GM21423 (cell line): ENCODE data around the gene ZNF45.
A peak's percentile ranks its signal among the peaks of the same experiment; 100 is the strongest.
"Not testable (repeated sequence)": the region's sequence is repeated elsewhere in the genome, so short reads cannot be mapped to it uniquely, and the experiment has no call there.

Experiments used
- ATAC-seq: cut with Tn5 transposase; IDR thresholded peaks from one replicate; pipeline ENCODE4 v1.9.1; 2021; ENCODE audit warnings: mild to moderate bottlenecking, moderate library complexity; ENCODE audit not compliant: unreplicated experiment

ZNF45 gene

GRCh38 chr19:43934985-43935708, at the start of gene ZNF45:
Gene ZNF45, minus strand, starts transcription at chr19:43935282. Its CDS starts 13,097 bp downstream, at chr19:43922185.
- ATAC-seq: peak; percentile 84

- no peak for ATAC-seq
These were observed 49.6 kb upstream of the ZNF45 start for GRCh38 chr19:43984687-43985000.

DNA sequence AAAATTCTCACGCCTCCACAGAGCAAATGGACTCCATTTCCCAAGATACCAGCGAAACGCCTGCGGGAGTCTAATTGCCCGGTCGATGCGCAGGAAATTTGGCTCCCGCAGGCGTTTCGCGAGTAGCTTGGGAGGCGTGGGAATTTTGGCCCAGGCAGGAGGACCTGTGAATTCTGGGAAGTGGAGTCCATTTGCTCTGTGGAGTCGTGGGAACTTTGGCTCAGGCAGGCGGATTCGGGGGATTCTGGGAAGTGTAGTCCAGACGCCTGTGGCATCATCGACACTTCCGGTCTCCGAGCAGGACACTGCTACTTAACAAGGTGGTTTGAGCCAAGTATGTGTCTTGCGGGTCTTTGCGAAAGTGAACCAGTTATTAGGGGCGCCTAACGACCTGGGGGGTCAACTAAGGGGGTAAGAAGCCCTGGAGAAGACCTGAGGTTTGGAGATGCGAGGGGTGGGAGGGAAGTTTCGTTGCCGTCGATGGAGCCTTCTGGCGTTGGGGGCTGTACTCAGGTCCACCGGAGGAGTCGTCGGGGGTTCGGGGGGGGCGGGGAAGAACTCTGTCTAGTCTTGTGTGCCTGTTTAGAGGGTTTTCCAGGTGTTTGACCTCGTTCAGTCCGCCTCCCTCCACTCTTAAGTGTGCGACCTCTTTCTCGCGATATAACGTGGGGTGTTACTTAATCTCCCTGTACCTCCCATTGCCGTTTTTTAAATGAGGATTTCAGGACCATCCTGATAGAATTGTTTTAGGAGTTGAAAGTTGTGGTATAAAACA, 49.0 kb upstream of the ZNF45 start, which contains the start of gene ZNF155:
TSS of gene ZNF155 (plus strand) at position 277 of the 775 bp plus-strand sequence. CDS start 4,356 bp downstream, outside the sequence.
- peak; percentile 88 for ATAC-seq

DNA sequence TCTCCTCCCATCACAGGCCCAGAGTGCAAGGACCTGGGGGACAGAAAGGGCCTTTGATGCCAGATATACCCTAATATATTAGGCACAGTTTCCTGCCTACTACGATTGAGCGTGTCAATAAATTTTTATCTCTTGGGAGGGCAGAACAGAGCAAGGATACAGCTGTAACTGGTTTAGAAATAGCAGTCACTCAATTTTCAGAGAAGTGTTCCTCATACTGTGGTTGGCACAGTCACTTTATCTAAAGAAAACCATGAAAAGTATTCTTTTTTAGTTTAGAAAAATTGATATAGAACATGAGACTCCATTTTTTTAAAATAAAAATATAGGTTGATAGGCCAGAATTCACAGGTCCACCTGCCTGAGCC, 48.4 kb upstream of the ZNF45 start:
- ATAC-seq: peak; percentile 7

- no peak for ATAC-seq
These were observed 41.6 kb upstream of the ZNF45 start for GRCh38 chr19:43976732-43977131.

DNA sequence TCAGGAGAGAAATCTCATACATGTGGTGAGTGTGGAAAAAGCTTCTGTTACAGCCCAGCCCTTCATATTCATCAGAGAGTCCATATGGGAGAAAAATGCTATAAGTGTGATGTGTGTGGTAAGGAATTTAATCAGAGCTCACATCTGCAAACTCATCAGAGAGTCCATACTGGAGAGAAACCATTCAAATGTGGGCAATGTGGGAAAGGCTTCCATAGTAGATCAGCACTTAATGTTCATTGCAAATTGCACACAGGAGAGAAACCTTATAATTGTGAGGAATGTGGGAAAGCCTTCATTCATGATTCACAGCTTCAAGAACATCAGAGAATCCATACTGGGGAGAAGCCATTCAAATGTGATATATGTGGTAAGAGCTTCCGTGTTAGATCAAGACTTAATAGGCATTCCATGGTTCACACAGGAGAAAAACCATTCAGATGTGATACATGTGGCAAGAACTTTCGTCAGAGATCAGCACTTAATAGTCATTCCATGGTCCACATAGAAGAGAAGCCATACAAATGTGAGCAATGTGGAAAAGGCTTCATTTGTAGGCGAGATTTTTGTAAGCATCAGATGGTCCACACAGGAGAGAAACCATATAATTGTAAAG, 31.1 kb upstream of the ZNF45 start:
- no peak for ATAC-seq

GRCh38 chr19:43960411-43960810, 25.3 kb upstream of the ZNF45 start:
- ATAC-seq: no peak

- no peak for ATAC-seq
These were observed 22.8 kb upstream of the ZNF45 start for GRCh38 chr19:43957891-43958290.

GRCh38 chr19:43956827-43957226, 21.7 kb upstream of the ZNF45 start:
- ATAC-seq: no peak

- peak; percentile 93 for ATAC-seq
These were observed 16.0 kb upstream of the ZNF45 start, which contains the start of gene ZNF221 for GRCh38 chr19:43950834-43951645. Gene ZNF221, plus strand, starts transcription at chr19:43951228. Its CDS starts 11,499 bp downstream, at chr19:43962727.

DNA sequence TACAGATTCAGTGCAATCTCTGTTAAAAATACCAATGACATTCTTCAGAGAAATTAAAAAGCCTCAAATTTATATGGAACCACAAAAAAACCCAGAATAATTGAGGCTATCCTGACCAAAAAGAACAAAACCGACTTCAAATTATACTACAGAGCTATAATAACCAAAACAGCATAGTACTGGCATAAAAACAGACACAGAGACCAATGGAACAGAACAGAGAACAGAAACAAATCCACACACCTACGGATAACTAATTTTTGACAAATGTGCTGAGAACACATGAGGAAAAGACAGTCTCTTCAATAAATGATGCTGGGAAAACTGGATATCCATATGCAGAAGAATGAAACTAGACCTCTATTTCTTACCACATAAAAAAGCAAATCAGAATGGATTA, 14.7 kb upstream of the ZNF45 start:
- not testable (repeated sequence) for ATAC-seq

DNA sequence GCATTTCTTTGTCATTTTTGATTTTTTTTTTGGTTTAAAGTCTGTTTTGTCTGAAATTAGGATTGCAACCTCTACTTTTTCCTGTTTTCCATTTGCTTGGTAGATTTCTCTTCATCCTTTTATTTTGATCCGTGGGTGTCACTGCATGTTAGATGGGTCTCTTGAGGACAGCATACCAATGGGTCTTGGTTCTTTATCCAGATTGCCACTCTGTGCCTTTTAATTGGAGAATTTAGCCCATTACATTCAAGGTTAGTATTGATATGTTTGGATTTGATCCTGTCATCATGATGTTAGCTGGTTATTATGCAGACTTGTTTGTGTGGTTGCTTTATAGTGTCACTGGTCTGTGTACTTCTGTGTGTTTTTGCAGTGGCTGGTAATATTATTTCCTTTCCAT, 12.3 kb upstream of the ZNF45 start:
- ATAC-seq: not testable (repeated sequence)

- no peak for ATAC-seq
These were observed 6.1 kb upstream of the ZNF45 start for GRCh38 chr19:43941209-43941608.

GRCh38 chr19:43940719-43941118, 5.6 kb upstream of the ZNF45 start:
- ATAC-seq: no peak

DNA sequence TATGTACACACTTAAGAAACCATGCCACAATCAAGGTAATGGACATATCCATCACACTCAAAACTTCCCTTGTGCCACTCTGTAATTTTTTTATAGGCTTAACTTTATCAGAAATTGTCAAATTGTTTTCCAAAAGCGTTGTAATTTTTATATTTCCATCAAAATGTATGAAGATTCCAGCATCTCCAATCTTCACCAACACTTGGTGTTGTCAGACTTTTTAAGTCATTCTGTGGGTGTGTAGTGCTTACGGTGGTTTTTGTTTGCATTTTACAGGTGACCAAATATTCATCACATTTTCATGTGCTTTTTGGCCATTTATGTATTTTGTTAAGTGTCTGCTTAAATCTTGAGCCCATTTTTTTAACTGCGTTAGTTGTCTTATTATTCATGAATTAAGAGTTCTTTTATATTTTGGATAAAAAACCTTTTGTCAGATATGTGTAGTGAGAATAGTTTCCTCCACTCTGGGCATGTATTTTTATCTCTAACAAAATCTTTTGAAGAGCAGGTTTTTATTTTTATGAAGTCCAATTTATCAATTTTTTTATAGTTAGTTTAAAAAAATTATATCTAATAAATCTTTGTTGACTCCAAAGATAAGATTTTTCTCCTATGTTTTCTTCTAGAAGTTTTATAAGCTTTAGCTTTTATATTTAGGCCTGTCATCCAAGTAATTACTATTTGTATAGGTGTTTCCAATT, 4.6 kb upstream of the ZNF45 start:
- no peak for ATAC-seq

DNA sequence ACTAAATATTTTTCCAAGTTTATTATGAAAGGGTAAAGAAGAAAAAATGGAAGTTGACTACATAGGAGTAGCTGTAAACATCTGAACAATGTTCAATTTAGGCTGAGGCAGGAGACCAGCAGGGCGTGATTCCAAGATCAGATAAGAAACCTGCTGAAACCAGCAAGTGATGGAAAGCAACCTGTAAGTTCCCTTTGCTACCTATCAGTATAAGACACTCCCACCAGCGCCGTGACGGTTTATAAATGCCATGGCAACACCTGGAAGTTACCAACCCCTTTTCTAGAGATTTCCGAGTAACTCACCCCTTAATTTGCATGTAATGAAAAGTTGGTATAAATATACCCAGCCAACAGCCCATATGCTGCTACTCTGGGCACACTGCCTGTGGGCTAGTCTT, 1.1 kb upstream of the ZNF45 start:
- ATAC-seq: no peak

DNA sequence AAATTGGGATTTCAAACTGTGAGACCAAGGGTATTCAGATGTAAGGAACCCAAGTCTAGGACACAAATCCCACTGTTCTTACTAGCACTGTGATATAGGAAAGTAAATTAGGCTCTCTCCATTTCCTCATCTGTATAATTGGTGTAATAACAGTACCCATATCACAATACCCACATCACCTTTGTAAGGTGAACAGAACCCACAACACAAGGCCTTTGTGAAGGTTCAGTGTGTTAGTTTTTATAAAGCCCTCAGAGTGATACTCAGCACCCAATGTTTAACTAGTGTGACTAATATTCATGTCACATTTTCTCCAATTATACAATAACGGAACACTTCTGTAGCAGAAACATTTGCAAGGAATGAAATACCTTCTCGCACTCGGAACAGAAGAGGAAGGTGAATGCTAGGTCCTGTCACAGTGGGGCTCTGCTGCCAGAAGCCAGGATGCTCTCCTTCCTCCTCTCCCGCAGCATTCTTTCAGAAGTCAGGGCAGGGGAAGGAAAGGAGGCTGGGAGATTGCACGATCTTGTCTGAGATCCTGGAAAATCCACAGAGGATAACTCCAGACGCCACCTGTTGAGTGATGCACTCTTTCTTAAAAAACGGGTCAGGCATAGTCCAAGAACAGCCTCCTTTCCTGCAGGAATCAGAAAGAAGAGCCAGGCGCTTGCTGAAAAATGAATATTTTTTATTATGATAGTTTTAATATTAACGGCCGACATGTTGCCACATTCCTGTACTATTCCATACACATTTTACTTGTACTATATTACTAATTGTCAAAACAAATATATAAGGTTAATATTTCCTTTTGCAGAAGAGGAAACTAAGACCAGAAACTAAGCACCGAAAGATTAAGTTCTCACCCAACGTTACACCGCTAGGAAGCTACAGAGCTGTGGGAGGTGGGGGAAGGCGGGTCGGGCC, 762 bp downstream of the ZNF45 start:
- ATAC-seq: no peak

GRCh38 chr19:43928820-43929219, 6.3 kb downstream of the ZNF45 start:
- ATAC-seq: no peak

DNA sequence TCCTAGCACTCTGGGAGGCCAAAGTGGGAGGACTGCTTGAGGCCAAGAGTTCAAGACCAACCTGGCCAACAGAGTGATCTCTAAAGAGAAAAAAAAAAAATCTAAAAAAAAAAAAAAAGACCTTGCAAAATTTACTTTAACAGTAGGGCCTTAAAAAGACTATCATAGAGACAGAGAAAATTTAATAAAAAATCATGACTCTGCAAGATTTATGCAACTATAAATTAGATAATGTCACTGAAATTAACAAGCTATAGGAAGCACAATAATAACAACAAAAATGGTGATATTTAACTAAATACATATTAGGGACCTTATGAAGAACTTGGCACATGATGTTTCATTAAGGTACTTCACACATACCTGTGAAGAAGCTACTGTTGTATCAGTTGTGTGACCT, 11.2 kb downstream of the ZNF45 start:
- ATAC-seq: no peak
